Ovary (tissue), 9 donors: Measurements from ENCODE around the gene SERP2. TPM values are rescaled to one million over a fixed set of nuclear protein-coding genes. Genes with fewer than 3 reads are reported as not detected.

Experiments
- DNase-seq, 5 donors: peaks; one replicate each; pipeline ENCODE4 v3.0.0-alpha.2; 2019 to 2020
- H3K27ac ChIP-seq, 2 donors: fragments of 200-600 bp; one replicate each; pipeline versions ENCODE4 v1.5.1 to v1.8.0; 2019 to 2022
- H3K27me3 ChIP-seq: fragments of 200-600 bp; one replicate; pipeline ENCODE4 v1.8.0; 2022
- H3K36me3 ChIP-seq: fragments of 200-600 bp; sonication (generic); one replicate; pipeline ENCODE4 v1.5.1; 2019
- H3K4me1 ChIP-seq: one replicate; pipeline ENCODE4 v1.8.1; 2013; ENCODE audit warnings: mild to moderate bottlenecking, moderate library complexity; ENCODE audit not compliant: insufficient read depth
- H3K4me3 ChIP-seq: fragments of 200-600 bp; sonication (generic); one replicate; pipeline ENCODE4 v1.5.1; 2017
- H3K9me3 ChIP-seq, 2 donors: fragments of 200-600 bp in 1 of 2; sonication (generic) in 1 of 2; one replicate each; pipeline versions ENCODE4 v1.5.1 to v1.8.1; 2013 to 2019; ENCODE audit warnings: mild to moderate bottlenecking in 1 of 2, moderate library complexity in 1 of 2
- CTCF ChIP-seq, 3 donors: fragments of 450-650 bp in 2 of 3; fragments of 200-600 bp in 1 of 3; IDR thresholded peaks; one replicate each; pipeline versions ENCODE4 v1.5.1 to v1.8.0; 2016 to 2022; ENCODE audit warnings: antibody characterized with exemption in 3 of 3, mild to moderate bottlenecking in 1 of 3
- EP300 ChIP-seq: sonication (generic); formaldehyde crosslinking; IDR thresholded peaks from one replicate; pipeline ENCODE4 v1.6.1; 2017; ENCODE audit warnings: antibody characterized with exemption
- POLR2A ChIP-seq: fragments of 450-650 bp; IDR thresholded peaks from one replicate; pipeline ENCODE4 v1.6.1; 2017; ENCODE audit warnings: antibody characterized with exemption, mild to moderate bottlenecking, moderate library complexity
- WGBS, 3 donors: extraction: QIAGEN DNeasy Blood & Tissue Kit in 1 of 3; methylation state at CpG; one replicate each; pipeline versions ENCODE4 v1.1.5 to v1.1.7; 2013 to 2017; 5-methylcytosine and 5-hydroxymethylcytosine counted together
- intact Hi-C, 4 donors: fragments of 100-400 bp; cut with DNase I; formaldehyde crosslinking; loops; one replicate each; pipeline versions ENCODE4 v1.11.0 to v1.15.1; 2022 to 2023
- polyA plus RNA-seq, 2 donors: library from polyadenylated mRNA; stranded (reverse); fragments of 200-250 nt in 1 of 2; fragments of 350-450 nt in 1 of 2; fragmentation: Illumina TruSeq in 1 of 2; extraction: RNeasy Lipid Tissue Mini Kit (QIAGEN cat#74804) in 1 of 2; gene quantifications; one replicate each; pipeline ENCODE4 v1.2.3, GENCODE V29; 2013 to 2014
- total RNA-seq, 7 donors: library from RNA; depleted of rRNA in 2 of 7; stranded (reverse); fragments of >200 nt in 2 of 7; fragmentation: NEBNext Ultra II Directional in 3 of 7; extraction: Animal tissue kit (Norgen Biotek cat#: 25700) in 3 of 7; gene quantifications; one replicate each; pipeline versions ENCODE4 v1.1.0 to v1.2.4, GENCODE V29; 2016 to 2023
- donor health status: DM: no; HTN: no; CAD: no; lungs with moderate emphysema.
- donor health status: DM: no; HTN: no; CAD: no.
- donor health status: Bipolar disorder and iron deficiency.
- donor health status: DM: yes; HTN: yes; CAD: no.
- donor health status: DM: no; HTN: no; CAD: no.
- donor health status: DM: yes; HTN: yes; CAD: no.

SERP2 gene
- total and polyA plus RNA-seq, 9 donors, result 8.3 to 14.9 (median 10.8) TPM

- H3K9me3 ChIP-seq, result no peaks in the 10 kb centered on the region
- H3K36me3 ChIP-seq, result no peaks in the 10 kb centered on the region
- H3K27ac ChIP-seq, result no peak overlapping the region
- no peak for DNase-seq
- intact Hi-C loops, result no loop called here
- TF ChIP-seq EP300 (no peak), POLR2A (no peak), CTCF (IDR thresholded peaks at IDR 0.05) (no peak)
- no peaks in the 10 kb centered on the region for H3K4me1 ChIP-seq
- no peak overlapping the region for H3K4me3 ChIP-seq
- 74 to 81% (median 79%) methylated on average over 15 of the region's 15 CpGs for WGBS, 3 donors
- no peaks in the 10 kb centered on the region for H3K27me3 ChIP-seq
These were observed 47.0 kb downstream of the SERP2 start for GRCh38 chr13:44420376-44421220.

GRCh38 chr13:44421853-44422525, 48.4 kb downstream of the SERP2 start:
- no peak overlapping the region for H3K4me3 ChIP-seq
- TF ChIP-seq POLR2A (no peak), CTCF (IDR thresholded peaks at IDR 0.05) (no peak), EP300 (no peak)
- H3K27me3 ChIP-seq, result no peaks in the 10 kb centered on the region
- DNase-seq, result no peak
- intact Hi-C loops, result no loop called here
- H3K36me3 ChIP-seq, result no peaks in the 10 kb centered on the region
- H3K27ac ChIP-seq, result no peak overlapping the region
- 86 to 97% (median 88%) methylated on average over 2 of the region's 2 CpGs for WGBS, 3 donors
- H3K4me1 ChIP-seq, result no peaks in the 10 kb centered on the region
- H3K9me3 ChIP-seq, result no peaks in the 10 kb centered on the region

- DNase-seq, result peak in 4 of 5 donors; percentile 29 to 60 (median 44)
- TF ChIP-seq CTCF (IDR thresholded peaks at IDR 0.05) (no peak), POLR2A (no peak), EP300 (no peak)
- Histone ChIP-seq H3K27ac (no peak overlapping the region), H3K4me3 (no peak overlapping the region), H3K36me3 (no peaks in the 10 kb centered on the region), H3K27me3 (no peaks in the 10 kb centered on the region), H3K4me1 (no peaks in the 10 kb centered on the region), H3K9me3 (no peaks in the 10 kb centered on the region)
- intact Hi-C loops, result no loop called here
- 38 to 55% (median 50%) methylated on average over 15 of the region's 15 CpGs for WGBS, 3 donors
These were observed 49.4 kb downstream of the SERP2 start for GRCh38 chr13:44422755-44423643.

- Histone ChIP-seq H3K36me3 (no peaks in the 10 kb centered on the region), H3K9me3 (no peaks in the 10 kb centered on the region), H3K27me3 (no peaks in the 10 kb centered on the region), H3K4me1 (no peaks in the 10 kb centered on the region), H3K27ac (no peak overlapping the region), H3K4me3 (no peak overlapping the region)
- TF ChIP-seq EP300 (no peak), POLR2A (no peak), CTCF (IDR thresholded peaks at IDR 0.05) (no peak)
- 94 to 97% (median 97%) methylated on average over 5 of the region's 5 CpGs for WGBS, 3 donors
- no peak for DNase-seq
- intact Hi-C loops, result no loop called here
These were observed 50.2 kb downstream of the SERP2 start for GRCh38 chr13:44423824-44424223.
